NCI-H2107 (cell line): ENCODE data around the gene ST6GAL1.
"Not testable (repeated sequence)": the region's sequence is repeated elsewhere in the genome, so short reads cannot be mapped to it uniquely, and the experiment has no call there.

ENCODE experiments used
- DNase-seq: peaks from one replicate; lab custom pipeline; 2025; lab: John Stamatoyannopoulos, UW

ST6GAL1 gene

GRCh38 chr3:187046033-187046432 lies 115.7 kb downstream of the ST6GAL1 start:
- DNase-seq, result no peak

DNA sequence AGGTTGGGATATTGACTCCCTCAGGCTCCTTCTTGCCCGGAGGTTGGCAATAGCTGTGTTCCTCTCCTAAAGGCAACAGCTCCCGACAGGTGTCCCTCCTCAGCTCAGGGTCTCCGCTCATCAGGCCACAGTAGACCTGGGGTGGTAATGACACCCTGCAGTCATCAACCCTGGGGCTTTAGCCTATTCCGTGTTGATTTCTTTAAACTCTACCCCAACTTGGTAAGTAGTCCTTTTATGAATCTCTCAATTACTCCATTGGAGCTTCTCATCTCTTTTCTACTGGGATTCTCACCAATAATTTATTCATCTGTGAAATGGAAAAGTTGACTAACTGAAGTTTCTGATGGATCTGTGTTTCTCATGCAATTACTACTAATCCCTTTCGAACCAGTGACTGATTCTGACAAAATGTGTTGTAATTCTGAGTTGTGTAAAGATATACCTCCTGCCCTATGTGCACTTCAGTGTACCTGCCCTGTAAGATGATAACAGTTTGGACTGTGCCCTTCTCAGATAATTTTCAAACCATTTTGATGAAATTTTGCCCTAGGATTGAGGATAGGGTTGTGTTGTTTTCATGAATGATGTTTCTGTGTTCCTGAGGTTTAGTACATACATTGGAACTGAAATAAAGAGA lies 119.3 kb downstream of the ST6GAL1 start:
- DNase-seq, result no peak

DNA sequence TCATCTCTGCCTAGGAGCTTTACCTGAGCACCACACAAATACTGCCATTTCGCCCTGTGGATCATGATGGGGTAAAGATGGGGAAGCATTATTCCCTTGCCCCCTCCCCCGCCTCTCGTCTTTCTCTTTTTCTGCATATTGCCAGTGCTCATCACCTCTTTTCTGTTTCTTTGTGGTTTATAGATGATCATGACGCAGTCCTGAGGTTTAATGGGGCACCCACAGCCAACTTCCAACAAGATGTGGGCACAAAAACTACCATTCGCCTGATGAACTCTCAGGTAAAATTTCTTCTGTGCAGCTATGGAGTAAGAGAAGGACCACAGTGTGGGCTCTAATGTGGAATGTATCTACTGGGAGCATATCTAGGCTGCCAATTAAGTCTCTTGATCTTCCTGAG lies 120.7 kb downstream of the ST6GAL1 start:
- no peak for DNase-seq

GRCh38 chr3:187051724-187052366 lies 121.5 kb downstream of the ST6GAL1 start:
- no peak for DNase-seq

- not testable (repeated sequence) for DNase-seq
Observed at GRCh38 chr3:187052427-187052826, 122.1 kb downstream of the ST6GAL1 start.

- DNase-seq, result not testable (repeated sequence)
Observed at GRCh38 chr3:187054433-187054832, 124.1 kb downstream of the ST6GAL1 start.

DNA sequence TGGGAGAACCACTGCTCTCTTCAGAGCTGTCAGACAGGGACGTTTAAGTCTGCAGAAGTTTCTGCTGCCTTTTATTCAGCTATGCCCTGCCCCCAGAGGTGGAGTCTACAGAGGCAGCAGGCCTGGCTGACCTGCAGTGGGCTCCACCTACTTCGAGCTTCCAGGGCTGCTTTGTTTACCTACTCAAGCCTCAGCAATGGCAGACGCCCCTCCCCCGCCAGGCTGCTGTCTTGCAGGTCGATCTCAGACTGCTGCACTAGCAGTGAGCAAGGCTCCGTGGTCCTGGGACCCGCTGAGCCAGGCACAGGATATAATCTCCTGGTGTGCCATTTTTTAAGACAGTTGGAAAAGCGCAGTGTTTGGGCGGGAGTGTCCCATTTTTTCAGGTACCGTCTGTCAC lies 127.5 kb downstream of the ST6GAL1 start:
- DNase-seq, result not testable (repeated sequence)

DNA sequence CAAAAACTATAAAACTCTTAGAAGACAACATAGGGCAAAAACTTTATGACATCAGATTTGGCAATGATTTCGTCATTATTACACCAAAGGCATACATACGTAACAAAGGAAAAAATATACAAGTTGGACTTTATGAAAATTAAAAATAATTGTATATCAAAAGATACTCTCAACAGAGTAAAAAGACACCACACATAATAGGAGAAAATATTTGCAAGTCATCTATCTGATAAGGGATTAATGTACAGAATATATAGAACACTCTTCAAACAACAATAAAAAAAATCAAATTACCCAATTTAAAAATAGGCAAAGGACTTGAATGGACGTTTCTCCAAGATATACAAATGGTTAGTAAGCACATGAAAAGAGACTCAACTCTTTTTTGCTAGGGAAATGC lies 131.4 kb downstream of the ST6GAL1 start:
- DNase-seq, result no peak

- no peak for DNase-seq
Observed at GRCh38 chr3:187062526-187063177, 132.3 kb downstream of the ST6GAL1 start.

DNA sequence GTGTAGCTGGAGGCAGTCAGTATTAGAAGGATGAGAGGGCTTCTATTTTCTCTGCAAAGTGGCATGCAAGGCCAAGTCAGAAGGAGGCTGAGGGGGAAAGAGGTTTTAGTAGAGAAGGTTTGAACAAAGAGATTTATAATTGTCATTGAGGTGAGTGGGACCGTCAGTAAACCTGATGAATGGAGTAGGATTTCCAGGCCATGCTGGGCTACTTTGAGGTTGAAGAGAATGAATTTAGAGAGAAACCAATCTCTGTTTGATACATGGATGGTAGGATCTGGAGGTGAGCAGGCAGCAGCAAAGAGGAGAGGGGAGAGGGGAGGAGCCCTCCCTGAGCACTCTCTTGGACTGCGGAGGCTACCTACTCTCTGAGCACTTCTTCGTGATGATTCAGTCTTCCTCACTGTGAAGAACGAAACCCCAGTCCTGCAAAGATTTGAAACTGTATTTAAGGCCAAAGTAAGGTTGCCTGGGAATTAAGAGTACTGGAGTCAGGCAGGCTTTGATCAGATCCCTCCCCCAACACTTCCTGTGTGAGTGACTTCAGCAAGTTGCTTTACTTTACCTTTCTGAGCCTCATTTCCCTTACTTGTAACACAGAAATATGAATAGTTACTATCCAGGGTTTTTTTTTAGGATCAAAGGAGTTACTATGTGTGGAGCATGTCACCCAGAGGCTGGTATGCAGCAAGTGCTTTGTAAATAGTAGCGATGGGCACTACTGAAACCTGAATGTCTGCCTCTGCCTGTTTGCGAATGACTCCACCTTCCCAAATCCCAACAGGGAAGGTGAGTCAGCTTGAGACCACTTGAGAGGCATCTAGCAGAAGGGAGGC lies 133.2 kb downstream of the ST6GAL1 start:
- no peak for DNase-seq

DNA sequence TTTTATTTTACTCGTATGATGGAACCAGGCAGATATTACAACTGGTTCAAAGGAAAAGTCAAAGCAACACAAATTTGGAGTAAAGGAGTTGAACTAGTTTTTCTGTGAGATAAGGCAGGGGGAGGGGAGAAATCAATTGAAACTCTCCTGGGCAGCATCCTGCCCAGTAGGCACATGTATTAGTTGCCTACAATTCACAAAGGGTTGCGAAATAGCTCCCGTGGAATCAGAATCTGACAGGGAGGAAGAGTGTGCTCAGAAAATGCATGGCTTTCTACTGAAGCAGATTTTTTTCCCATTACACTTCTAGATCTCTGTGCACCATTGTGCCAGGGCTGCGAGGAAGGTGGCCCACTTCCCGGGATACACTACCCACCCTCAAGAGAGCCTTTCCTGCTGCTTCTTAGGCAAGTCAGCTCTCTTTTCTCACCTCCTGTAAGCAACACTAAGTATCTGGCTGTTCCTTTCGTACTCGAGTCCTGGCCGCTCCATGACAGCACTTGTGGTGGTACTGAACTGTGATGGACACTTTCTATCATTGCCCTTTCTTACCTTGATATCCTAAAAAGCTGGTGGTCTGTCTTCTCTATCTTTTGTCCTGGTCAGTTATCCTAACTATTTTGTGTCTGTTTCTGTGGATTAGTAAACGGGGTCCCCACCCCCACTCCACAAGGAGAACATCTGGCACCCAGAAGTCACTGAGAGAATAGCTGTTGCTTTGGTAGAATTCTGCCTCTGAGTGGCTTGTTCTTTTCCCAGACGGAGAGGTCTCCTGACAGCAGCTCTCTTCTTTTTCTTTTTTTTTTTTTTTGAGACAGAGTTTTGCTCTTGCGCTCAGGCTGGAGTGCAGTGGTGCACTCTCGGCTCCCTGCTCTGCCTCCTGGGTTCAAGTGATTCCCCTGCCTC lies 134.1 kb downstream of the ST6GAL1 start:
- DNase-seq, result no peak

DNA sequence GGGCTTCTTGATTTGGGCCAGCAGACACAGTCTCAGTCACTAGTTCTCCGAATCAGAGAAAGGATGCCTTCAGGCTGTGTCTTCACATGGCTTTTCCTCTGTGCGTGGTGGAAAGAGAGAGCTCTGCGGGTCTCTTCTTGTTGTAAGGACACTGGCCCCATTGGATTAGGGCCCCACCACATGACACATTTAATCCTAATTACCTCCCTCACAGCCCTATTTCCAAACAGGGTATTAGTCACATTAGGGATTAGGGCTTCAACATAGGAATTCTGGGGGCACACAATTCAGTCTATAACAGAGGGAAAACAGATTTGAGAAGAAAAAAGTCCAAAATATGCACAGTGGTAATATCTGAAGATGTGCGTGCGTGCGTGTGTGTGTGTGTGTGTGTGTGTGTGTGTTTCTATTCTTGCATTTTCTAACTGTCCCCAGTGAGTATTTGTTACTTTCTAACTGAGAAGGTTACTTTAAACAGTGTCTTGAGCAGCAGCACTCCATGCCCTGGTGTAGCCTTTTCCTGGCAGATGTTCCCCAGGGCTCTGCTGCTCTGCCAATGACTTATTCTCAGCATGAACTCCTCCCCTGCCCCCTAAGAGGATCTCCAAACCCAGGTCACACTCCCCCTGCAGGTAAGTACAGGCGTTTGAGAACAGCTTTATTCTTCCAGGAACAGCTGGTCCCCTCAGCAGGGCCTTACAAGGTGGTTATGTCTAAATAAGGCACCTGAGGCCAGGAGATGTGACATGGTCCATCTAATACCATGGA lies 136.1 kb downstream of the ST6GAL1 start:
- no peak for DNase-seq

GRCh38 chr3:187068787-187069186 lies 138.5 kb downstream of the ST6GAL1 start:
- DNase-seq, result no peak

DNA sequence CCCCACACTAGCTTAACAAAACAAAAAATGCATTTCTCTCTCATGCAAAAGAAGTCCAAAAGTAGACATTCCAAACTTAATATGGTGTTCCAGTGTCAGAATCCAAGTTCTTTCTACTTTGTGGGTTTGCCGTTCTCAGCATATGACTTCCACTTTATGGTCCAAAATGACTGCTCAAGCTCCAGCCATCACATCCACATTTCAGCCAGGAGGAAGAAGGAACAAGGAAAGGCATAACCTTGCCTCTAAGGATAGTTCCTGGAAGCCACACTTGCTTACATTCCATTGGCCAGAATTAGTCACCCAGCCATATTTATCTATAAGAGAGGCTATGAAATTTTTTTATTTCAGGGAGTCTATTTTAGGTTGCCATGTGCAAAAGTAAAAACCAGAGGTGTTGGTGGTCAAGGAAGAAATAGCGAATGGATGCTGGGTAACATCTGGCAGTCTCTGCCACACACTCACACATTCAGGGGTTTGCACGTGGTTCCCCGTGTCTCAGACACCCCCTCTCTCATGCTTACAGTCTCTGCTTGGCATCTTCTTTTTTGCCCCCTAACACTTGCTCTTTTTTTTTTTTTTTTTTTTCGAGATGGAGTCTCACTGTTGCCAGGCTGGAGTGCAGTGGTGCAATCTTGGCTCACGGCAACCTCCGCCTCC lies 139.7 kb downstream of the ST6GAL1 start:
- DNase-seq, result no peak

DNA sequence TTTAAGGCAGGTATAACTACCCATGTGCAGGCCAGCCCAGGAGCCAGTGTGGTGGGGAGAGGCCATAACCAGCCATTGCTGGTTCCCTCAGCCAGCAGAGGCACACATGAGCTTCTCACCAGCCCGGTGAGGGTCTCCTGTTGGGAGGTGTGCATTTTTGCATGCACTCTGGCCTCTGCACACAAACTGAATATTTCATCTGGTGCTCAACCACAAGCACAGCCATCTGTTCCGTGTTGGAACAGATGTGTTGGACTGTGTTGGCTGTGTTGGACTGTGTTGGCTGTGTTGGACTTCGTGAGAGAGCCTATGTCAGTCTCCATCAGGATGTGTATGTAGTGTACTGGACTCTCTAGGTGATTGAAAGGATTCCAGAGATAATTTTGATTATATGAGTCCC lies 141.8 kb downstream of the ST6GAL1 start:
- DNase-seq, result no peak

DNA sequence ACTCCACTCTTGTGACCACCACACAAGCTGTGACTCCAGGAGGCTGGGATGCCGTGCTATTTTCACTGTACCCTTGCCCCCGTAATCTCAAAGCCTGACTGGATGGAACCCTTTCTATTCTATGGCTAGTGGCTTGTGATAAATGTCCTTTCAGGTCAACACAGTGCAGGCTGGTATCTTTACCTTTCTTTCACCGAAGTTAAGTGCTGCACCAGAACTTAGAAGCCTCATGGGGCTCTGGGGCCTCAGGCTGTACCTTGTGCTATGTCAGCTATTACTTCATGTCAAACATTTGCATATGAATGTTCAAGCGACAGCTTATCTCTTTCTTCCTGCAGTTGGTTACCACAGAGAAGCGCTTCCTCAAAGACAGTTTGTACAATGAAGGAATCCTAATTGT lies 142.2 kb downstream of the ST6GAL1 start:
- no peak for DNase-seq

DNA sequence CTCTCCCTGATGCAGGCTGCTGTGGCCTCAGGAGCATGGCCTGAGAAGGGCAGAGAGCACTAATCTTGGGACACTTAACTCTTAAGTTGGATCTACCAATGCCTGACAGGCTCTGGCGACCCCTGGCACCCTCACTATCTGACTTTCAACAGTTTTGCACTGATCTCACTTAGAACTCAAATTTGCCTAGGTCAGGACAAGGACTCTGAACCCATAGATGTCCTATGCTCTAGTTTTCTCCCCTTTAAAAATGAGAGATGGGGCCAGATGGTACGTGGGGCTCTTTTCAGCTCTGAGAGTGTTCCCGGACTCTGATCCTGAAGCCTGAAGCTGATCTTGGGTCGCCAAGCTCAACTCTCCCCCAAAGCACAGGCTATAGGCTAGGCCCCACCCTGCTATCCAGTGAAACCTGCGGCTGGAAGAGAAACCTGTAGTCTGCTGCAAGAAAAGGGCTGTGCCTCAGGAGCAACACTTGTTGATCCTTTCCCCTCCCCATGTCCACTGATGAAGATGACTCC lies 143.3 kb downstream of the ST6GAL1 start:
- DNase-seq, result no peak

DNA sequence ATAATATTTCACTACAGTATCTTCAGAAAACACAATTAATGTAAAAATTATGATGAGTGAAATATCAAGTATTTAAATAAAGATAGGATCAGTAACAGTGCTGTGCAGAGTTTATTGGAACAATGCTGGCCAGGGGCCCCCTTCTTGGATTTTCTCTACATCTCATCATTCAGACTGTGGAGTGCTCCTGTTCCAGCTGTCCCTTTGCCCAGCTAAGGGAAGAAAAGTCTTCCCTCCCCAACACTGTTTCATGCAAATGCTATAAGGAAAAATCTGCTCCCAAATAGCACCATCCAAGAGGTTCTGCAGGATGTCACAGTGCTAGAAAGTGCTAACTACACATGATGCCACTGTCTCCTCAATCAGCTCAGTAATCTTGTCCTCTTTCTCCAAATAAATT lies 144.5 kb downstream of the ST6GAL1 start:
- no peak for DNase-seq

GRCh38 chr3:187076297-187076696 lies 146.0 kb downstream of the ST6GAL1 start:
- DNase-seq, result no peak

DNA sequence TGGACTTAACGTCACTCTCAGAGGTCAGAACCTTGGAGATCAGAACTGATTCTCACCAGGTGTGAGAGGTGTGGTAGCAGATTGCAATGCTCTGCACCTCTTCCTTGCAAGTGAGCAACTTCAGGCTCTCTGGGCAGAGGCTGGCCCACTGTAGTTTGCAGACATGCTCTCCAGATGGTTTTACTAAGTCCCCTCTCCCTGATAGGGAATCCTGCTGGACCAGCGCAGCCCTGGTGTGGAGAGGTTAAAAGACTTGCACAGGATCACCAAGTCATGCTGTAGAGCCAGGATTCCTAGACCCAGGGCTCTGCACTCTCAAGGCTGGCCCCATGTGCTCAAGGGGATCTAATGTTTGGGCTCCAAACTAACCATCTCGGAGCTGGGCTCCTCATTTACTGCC lies 146.8 kb downstream of the ST6GAL1 start:
- no peak for DNase-seq
